ENCODE measurements around the gene PYY. TPM values are rescaled to one million over a fixed set of nuclear protein-coding genes. Genes with fewer than 3 reads are reported as not detected.
"Not testable (repeated sequence)": the region's sequence is repeated elsewhere in the genome, so short reads cannot be mapped to it uniquely, and the experiment has no call there.

The PYY gene
- polyA plus RNA-seq, 1 donor from 2014 or later, result not detected

GRCh38 chr17:43962479-43962878 is 8.7 kb upstream of the PYY start:
- Histone ChIP-seq H3K4me2 (ENCODE audit: low read length) (no peak overlapping the region), H2AFZ (ENCODE audit: low read depth, low read length) (no peak overlapping the region), H3K9me2 (ENCODE audit: insufficient read depth, low read length) (no peaks in the 10 kb centered on the region), H3F3A (ENCODE audit: insufficient read depth, low read length, poor library complexity, severe bottlenecking) (no peaks in the 10 kb centered on the region), H4K20me1 (ENCODE audit: insufficient read depth) (no peaks in the 10 kb centered on the region), H3K4me3 (ENCODE audit: low read length) (no peak overlapping the region), H3K36me3 (ENCODE audit: insufficient read depth, low read length) (no peaks in the 10 kb centered on the region), H3K9ac (ENCODE audit: low read length) (no peak overlapping the region), H3K9me3 (ENCODE audit: low read length) (no peaks in the 10 kb centered on the region), H3K27me3 (ENCODE audit: insufficient read depth, low read depth, low read length) (no peaks in the 10 kb centered on the region), H3K79me2 (replicated peaks; ENCODE audit: insufficient read depth, low read length) (no peaks in the 10 kb centered on the region), H3K27ac (ENCODE audit: low read length) (no peak overlapping the region)
- TF ChIP-seq EP300 (conservative IDR thresholded peaks at IDR 0.05; ENCODE audit: poor library complexity, severe bottlenecking), result no peak
- TF ChIP-seq SMC3 (conservative IDR thresholded peaks at IDR 0.05; ENCODE audit: poor library complexity), result no peak
- no peak for TF ChIP-seq RAD21 (conservative IDR thresholded peaks at IDR 0.05)
- no peak for TF ChIP-seq REST (IDR thresholded peaks at IDR 0.05; ENCODE audit: borderline replicate concordance)
- no peak for TF ChIP-seq MXI1 (conservative IDR thresholded peaks at IDR 0.05; ENCODE audit: poor library complexity, severe bottlenecking)
- no peak for TF ChIP-seq TAF1 (IDR thresholded peaks at IDR 0.05; ENCODE audit: low read depth)
- TF ChIP-seq POLR2AphosphoS5 (IDR thresholded peaks at IDR 0.05), result no peak
- TF ChIP-seq EZH2 (IDR thresholded peaks at IDR 0.05; ENCODE audit: borderline replicate concordance, insufficient read depth, low read length, poor library complexity, severe bottlenecking), result no peak
- no peak for TF ChIP-seq CTCF (IDR thresholded peaks at IDR 0.05; ENCODE audit: poor library complexity, severe bottlenecking)

- Histone ChIP-seq H3K36me3 (ENCODE audit: insufficient read depth, low read length) (no peaks in the 10 kb centered on the region), H3K79me2 (replicated peaks; ENCODE audit: insufficient read depth, low read length) (no peaks in the 10 kb centered on the region), H3K27me3 (ENCODE audit: insufficient read depth, low read depth, low read length) (no peaks in the 10 kb centered on the region), H3K4me3 (ENCODE audit: low read length) (no peak overlapping the region), H2AFZ (ENCODE audit: low read depth, low read length) (no peak overlapping the region), H3K27ac (ENCODE audit: low read length) (no peak overlapping the region), H3K9me2 (ENCODE audit: insufficient read depth, low read length) (no peaks in the 10 kb centered on the region), H3K9me3 (ENCODE audit: low read length) (no peaks in the 10 kb centered on the region), H3F3A (ENCODE audit: insufficient read depth, low read length, poor library complexity, severe bottlenecking) (no peaks in the 10 kb centered on the region), H3K4me2 (ENCODE audit: low read length) (no peak overlapping the region), H3K9ac (ENCODE audit: low read length) (no peak overlapping the region), H4K20me1 (ENCODE audit: insufficient read depth) (no peaks in the 10 kb centered on the region)
- no peak for TF ChIP-seq CTCF (IDR thresholded peaks at IDR 0.05; ENCODE audit: poor library complexity, severe bottlenecking)
- no peak for TF ChIP-seq EZH2 (IDR thresholded peaks at IDR 0.05; ENCODE audit: borderline replicate concordance, insufficient read depth, low read length, poor library complexity, severe bottlenecking)
- TF ChIP-seq MXI1 (conservative IDR thresholded peaks at IDR 0.05; ENCODE audit: poor library complexity, severe bottlenecking), result no peak
- TF ChIP-seq RAD21 (conservative IDR thresholded peaks at IDR 0.05), result no peak
- TF ChIP-seq SMC3 (conservative IDR thresholded peaks at IDR 0.05; ENCODE audit: poor library complexity), result no peak
- no peak for TF ChIP-seq REST (IDR thresholded peaks at IDR 0.05; ENCODE audit: borderline replicate concordance)
Measured at GRCh38 chr17:43961954-43962353, 8.2 kb upstream of the PYY start.

DNA sequence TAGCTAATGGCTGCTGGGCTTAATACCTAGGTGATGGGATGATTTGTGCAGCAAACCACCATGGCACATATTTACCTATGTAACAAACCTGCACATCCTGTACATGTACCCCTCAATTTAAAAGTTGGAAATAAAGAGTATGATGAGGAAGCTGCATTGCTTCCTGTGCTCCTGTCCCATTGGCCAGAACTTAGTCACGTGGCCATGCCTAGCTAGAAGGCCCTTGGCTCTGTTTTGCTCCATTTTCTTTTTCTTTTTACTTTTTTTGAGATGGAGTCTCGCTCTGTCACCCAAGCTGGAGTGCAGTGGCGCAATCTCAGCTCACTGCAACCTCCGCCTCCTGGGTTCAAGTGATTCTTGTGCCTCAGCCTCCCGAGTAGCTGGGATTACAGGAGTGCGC is 7.6 kb upstream of the PYY start:
- H3K27ac ChIP-seq (ENCODE audit: low read length); H4K20me1 ChIP-seq (ENCODE audit: insufficient read depth): not testable (repeated sequence)

More for the DNA sequence above, 7.6 kb upstream of the PYY start:
- not testable (repeated sequence) for H3K27me3 ChIP-seq (ENCODE audit: insufficient read depth, low read depth, low read length); H3K4me2 ChIP-seq (ENCODE audit: low read length); H3K79me2 ChIP-seq (replicated peaks; ENCODE audit: insufficient read depth, low read length); H3K9ac ChIP-seq (ENCODE audit: low read length); H3F3A ChIP-seq (ENCODE audit: insufficient read depth, low read length, poor library complexity, severe bottlenecking); H2AFZ ChIP-seq (ENCODE audit: low read depth, low read length); H3K36me3 ChIP-seq (ENCODE audit: insufficient read depth, low read length); H3K9me3 ChIP-seq (ENCODE audit: low read length); H3K9me2 ChIP-seq (ENCODE audit: insufficient read depth, low read length); H3K4me3 ChIP-seq (ENCODE audit: low read length)

Data from neural cell (in vitro differentiated cells).